GM19324 (cell line): ENCODE data around the gene SDHB.

ENCODE experiments used
- ATAC-seq: cut with Tn5 transposase; IDR thresholded peaks from one replicate; pipeline ENCODE4 v1.9.1; 2021; ENCODE audit warnings: mild to moderate bottlenecking, moderate library complexity; ENCODE audit not compliant: unreplicated experiment, low FRiP score

Gene SDHB

DNA sequence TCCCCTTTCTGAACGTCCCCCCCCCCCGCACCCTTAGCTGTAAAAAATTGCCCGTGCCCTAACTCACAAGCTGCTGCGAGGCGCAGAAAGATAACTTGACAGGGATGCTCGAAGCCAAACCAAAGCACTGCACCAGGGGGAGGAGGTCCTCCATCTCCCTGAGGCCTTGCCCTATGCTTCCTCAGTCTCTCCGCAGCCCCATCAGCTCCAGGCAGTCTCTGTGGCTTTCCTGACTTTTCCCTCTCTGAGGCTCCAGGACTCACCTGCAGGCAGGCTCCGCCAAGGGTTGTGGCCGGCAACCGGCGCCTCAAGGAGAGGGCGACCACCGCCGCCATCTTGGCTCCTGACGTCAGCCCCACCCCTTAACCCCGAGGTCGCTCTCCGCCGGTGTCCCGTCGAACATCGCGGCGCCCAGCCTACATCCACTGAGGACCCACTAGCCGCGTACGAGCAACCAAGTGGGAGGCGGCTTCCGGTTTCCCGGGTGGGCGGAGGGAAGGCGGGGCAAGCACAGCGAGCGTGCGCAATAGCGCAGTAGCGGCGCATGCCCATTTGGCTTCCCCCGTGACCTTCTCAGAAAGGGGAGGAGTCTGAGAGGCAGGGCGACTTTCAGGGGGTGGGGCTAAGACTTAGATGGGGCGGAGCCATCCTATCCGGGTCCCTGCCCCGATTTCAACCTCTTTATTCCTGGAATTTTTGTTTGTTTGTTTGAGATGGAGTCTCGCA is at the start of gene SDHB:
Gene SDHB (minus strand): TSS at position 348 of the 726 bp plus-strand sequence. CDS start 13 bp downstream, at position 335.
- ATAC-seq: peak; percentile 99

DNA sequence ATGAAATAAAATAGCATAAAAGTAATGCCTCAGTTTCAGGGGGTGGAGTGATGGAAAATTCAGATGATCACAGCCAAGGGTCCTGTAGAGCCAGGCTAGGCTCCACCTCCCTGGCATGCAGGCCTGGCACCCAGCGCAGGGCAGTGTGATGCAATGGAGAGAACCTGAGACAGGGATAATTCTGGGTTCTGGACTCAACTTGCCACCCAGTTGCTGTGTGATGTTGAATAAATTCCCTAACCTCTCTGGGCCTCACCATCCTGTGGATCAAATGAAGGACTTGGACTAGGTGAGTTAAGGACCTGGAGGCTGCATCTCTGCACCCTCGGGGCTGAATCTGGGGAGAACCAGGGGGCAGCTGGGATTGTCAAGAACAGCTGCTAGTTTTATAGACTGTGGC is 48.4 kb upstream of the SDHB start:
- no peak for ATAC-seq

DNA sequence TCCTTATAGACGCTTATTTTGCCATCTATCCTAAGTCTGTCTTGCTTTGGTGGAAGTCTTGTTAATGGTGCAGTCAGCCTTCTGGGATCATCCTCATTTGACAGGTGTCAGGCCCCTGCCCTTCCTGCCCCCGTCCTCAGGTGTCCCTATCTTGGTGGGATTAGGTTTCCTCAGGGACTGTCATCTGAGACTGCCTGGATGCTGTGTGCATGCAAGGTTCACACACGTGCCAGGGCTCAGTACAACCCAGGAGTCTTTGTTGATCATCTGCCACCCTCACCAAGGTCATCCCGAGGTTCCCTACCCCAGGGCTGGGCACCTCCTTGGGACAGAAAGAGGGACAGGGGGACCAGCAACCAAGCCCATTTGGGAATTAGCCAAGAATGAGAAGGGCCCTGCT is 47.4 kb upstream of the SDHB start:
- no peak for ATAC-seq

DNA sequence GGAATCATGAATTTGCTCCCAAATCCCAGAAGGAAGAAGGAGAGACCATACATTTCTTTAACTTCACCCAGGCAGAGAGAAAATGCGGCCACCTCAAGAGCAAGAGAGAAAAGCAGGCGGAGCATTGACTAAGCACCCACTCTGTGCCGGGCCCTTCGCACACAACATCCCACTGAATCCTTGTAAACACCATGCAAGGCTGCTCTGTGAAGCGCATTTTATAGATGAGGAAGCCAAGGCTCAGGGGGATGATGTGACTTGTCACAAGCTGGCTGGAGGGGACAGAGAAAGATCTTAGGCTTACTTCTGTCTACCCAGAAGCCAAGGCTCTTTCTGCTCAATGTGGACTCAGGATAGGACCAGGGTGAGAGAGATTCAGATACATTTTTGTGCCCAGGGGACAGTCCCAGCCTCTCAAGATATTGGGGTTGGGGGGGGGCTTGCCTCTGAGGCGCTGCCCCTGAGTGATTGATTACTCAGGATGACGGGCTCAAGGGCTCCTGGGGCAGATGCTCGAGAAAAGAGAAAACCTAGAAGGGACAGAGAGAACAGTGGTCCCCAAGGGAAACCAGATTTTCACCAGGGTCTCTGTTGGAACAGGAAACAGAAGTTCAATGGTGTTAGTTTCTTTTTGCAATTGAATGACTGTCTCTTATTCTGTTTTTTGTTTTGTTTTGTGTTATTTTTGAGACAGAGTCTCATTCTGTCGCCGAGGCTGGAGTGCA is 45.9 kb upstream of the SDHB start:
- no peak for ATAC-seq

DNA sequence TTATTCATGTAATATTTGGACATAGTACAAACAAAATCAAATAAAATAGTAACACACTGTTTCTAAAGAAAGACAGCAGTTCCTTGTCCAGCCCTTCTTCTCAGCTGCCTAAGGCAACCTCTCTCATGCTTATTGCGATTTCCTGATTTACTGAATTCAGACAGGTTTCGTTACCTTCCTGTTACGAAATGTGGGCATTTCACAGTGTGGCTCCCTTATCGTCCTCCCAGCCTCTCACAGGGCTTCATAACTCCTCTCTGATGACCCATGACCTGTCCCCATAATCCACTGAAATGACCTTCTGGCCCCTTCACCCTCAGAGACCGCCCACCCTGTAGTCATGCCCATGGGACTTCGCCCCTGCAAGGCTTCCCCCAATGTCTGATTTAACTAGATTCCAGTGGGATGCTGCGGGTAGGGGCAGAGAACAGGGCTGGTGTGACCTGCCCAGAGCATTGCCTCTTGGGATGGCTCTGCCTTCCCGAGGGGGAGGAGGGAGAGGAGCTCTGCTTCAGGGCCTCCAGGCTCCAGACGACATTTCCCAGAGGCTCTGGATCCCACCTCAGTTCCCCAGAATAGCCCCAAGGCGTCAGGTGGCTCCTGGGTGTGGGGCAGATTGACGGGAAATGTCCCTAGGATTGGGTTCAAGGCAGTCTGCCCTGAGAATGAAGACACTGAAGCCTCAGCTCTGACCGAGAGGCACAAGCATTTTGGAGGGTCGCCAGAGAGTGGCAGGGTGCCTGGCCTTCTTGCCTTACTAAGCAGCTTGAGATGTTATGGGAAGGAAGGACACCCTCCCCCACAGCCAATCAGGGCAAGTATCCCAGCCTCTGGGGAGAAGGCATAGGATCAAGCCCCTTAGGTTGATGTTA is 44.9 kb upstream of the SDHB start:
- ATAC-seq: no peak

DNA sequence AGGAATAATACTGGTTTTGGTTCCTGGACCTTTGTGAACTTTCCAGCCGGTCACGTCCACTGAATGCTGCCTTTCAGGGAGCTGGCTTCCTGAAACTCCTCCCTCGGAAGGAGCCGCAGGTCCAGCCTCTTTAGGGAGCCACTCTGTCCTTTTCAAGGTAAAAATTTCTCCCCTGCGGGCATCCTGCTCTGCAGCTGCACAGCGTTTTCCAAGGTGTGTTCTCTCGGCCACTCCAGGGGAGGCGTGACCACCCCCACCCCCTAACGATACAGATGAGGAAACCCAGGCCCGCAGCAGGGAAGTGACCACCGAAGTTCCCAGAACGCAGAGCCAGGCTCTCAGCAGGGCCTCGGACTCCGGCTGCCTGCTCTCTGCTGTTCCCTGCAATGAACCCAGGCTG is 44.0 kb upstream of the SDHB start:
- no peak for ATAC-seq

DNA sequence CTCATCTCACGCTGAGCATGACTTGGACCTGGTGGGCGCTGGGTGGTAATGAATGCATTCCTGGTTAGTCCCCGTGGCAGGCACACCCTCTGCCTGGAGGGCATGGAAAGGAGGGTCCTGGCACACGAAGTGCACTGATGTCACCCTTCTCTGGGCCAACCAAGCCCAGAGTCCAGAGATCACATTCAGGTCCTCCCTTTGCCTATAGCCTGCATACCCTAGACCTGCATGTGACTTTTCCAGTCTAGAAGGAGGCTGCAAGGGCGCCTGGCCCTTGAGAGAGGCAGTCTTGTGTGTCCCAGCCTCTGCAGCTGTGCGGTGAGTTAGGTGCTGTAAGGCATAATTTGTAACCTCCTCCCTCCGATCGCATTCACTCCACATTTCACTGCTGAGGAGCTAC is 43.3 kb upstream of the SDHB start:
- ATAC-seq: no peak

DNA sequence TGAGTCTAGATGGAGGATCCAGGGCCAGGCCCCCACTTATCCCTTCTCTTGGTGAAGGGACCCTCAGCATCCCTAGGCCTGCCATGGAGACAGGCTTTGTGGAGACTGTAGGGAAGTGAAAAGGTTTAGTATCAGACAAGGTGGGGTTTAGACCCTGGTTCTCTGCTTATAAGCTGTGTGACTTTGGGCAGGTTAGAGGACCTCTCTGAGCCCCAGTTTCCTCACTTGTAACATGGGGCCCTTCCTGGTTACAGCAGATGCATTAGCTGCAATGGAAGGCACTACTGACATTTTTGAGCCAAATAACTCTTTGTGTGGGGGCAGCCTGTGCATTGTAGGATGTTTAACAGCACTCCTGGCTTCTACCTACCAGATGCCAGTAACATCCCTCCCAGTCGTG is 42.8 kb upstream of the SDHB start:
- no peak for ATAC-seq

DNA sequence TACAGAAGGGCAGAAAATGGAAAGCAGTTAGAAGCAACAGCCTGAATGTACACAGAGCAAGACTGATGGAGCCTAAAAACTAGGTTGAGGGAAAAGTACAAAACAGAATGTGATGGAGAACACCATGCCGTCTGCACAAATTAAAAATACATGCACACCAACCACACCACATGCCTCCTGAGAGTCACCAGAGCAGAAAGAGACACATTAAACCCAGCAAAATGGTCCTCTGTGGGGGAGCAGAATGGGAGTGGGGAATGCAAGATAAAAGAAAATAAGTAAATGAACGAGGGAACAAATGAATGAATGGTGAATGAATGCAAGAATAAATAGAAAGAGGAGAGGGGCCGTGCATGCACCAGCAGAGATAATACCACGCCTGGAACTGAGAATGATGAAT is 41.3 kb upstream of the SDHB start:
- no peak for ATAC-seq

DNA sequence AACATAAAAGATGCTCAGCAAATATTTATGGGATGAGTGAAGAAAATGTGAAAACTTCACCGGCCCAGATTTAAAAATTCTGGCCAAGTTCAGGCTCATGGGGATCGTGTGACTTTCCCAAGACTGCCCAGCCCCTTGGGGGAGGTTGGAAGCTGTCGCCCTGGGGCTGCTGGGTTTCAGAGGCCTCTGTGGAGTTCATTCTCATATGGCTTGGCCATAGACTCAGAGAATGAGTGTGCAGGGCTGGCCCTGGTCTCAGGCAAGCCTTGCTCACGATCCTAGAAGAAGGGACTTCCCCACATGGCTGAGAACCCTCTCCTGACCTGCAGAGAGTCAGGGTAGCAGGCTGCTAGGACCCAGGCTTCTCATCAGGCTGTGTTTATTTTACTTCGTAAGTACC is 40.8 kb upstream of the SDHB start:
- ATAC-seq: no peak

DNA sequence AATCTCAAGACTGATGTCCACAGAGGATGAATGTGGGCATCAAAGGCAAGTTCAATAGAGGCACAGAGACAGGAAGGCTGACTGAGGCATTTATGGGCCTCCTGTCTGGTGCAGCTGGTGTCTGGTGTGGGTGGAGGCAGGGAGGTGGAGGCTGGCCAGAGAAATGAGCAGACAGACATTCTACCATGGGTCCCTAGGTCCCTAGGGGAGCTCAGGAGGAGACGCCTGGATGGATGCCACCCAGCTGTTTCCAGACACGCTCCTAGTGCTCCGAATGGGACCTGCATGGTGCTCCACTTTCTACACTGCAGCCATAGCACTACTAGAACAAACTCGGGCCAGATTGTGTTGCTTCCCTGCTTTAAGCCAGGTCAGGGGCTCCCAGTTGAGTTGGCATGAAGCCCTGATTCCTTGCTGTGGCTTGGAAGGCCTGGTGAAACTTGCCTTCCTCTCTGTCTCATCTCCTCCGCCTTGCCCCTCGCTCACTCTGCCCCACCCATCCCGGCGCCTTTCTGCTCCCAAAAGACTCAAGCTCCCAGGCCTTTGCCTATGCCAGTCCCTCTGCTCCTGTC is 40.1 kb upstream of the SDHB start:
- ATAC-seq: no peak

DNA sequence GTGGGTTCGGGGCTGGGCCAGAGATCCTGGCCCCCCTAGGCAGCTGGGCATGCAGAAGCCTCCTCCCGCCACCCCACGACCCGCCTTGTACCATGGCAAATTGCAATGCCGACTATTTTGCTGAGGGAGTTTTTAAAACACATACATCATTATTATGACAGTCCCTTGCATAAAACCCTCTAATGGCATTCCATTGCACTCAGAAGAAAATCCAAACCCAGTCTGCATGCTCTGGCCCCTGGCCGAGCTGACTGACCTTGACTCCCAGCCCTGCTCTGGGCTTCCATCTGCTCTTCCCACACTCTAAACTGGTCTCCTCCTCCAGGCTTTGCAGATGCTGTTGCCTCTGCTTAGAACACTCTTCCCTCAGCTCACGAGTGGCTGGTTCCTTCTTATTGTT is 37.4 kb upstream of the SDHB start:
- ATAC-seq: no peak

DNA sequence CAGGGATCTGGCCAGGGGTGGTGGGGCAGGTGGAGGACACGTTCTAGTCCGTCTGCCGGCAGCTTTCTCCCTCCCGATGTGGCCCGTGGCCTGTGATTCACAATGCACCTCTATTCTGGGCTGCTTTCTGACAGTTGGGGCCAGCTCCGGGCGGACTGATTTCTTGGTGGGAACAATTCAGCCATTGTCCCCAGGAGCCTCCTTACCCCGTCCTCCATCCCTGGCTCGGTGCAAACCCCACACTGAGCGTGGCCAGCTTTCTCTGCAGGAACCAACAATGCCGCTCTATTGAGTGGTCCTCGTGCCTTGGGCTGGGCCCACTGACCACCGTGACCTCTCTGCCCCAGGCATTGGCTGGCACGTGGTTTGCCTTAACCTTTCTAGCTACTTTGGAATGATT is 35.7 kb upstream of the SDHB start:
- no peak for ATAC-seq

DNA sequence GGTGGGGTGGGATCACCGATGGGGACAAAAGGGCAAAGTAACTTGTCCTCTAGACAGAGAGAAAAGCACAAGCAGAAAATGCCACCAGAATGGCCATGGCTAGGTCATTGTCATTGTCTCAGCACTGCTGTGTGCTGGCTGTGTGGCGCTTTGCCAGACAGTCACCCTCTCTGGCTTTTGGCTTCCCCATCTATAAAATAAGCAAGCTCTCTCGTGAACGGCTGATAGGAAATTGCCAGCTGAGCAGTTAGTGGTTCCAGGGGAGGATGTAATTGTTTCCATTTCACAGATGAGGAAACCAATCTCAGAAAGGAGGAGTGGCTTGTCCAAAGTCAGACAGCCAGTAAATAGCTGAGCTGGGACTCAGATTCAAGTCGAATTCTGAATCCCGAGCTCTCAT is 32.9 kb upstream of the SDHB start:
- ATAC-seq: no peak

DNA sequence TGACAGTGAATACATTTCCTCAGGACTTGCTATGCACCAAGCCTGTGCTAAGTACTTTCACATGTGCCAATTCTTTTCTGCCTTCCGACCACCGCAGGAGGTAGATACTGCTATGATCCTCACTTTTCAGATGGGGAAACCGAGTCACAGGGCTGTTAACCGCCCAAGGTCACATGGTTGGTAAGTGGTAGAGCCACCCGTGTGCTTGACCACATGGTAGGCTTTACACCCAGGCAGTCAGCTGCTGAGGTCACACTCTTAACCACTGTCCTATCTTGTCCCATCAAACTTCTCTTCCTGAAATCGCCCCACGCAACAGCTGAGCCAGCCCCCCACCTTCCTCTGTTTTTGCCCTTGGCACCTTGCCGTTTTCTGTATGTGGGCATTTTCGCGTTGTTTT is 31.0 kb upstream of the SDHB start:
- no peak for ATAC-seq

DNA sequence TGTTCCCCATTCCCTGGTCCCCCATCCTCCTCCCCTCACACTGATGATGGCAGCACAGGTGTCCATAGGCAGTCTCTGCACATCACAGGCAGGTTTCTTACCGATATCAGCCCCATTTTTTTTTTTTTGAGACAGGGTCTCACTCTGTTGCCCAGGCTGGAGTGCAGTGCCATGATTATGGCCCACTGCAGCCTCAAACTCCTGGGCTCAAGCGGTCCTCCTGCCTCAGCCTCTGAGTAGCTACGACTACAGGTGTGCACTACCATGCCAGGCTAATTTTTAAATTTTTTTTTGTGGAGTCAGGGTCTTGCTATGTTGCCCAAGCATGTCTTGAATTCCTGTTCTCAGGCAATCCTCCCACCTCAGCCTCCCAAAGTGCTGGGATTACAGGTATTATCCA is 28.9 kb upstream of the SDHB start:
- no peak for ATAC-seq

DNA sequence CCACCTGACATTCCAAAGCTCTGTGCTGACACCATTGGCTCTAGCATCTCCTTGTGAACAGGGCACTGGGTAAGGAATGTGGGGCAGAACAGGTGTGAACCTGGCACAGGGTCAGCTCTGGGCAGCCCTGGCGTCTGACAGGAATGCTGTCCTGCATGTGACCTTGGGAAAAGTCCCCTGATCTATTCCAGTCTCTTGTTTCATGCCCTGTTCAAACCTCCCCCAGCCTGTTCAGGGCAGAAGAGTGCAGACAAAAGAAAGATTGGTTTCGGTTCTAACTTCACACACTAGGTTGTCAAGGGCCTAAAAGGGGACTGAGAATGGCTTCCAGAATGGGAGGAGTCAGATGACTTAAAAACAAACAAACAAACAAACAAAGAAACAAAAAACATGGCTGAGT is 27.6 kb upstream of the SDHB start:
- no peak for ATAC-seq

DNA sequence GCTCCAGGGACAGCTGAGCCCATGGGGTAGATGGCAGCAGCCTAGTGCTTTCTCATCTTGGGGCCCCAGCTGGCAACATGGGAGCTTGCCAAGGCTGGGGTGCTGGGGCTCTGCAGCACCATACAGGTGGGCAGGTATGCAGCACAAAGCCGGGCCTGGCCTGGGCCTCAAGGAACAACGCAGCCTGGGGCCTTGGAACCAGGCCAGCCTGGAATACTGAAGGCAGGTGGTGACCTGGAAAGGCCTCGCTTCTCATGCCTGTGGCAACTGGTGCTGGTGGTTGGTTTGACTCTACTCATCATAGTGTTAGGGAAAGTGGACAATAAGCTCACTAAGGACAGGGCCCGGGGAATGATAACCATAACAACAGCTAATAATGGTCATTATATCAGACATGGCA is 27.0 kb upstream of the SDHB start:
- ATAC-seq: no peak

DNA sequence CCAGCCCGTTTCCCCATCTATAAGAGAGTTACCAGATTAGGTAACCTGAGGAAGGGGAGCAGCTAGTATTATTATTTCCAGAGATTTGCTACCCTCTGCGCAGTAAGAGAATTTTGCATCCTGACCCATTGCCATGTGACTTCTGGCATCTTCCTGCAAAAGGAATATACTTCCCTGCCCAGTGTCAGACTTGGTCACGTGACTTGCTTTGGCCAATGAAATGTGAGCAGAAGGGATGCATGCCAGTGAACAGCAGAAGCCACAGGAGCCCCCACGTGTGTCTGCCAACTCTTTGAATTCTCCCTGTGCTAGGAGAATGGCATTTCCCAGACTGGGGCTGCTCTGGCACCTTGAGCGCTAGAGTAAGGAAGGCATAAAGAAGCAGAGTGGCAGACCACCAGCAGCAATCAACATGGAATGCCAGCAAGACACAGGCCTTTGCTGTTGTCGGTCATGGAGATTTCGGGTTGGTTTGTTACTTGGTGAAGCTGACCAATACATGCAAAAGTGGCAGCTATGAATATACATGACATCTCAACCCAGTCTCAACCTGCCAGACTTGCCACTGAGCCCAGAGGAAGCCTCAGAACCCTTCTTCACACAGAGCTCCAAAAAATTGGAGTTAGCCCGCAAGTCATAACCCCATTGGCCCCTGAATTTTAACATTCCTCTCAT is 26.4 kb upstream of the SDHB start:
- no peak for ATAC-seq
